Chondrocyte (in vitro differentiated cells): Measurements from ENCODE around the gene TANGO2. TPM values are rescaled to one million over a fixed set of nuclear protein-coding genes. Genes with fewer than 3 reads are reported as not detected.

Experiments
- DNase-seq: peaks from one replicate; pipeline ENCODE4 v3.0.0; 2021; ENCODE audit warnings: mixed read lengths, low spot score
- H3K27ac Mint-ChIP-seq: one replicate; pipeline ENCODE4 v1.8.0; 2021; ENCODE audit warnings: mild to moderate bottlenecking, moderate library complexity, mixed read lengths; ENCODE audit not compliant: unreplicated experiment
- H3K27me3 Mint-ChIP-seq: 2 replicates; pipeline ENCODE4 v1.8.0; 2021; ENCODE audit warnings: low read depth, mixed read lengths
- H3K36me3 Mint-ChIP-seq: 2 replicates; pipeline ENCODE4 v1.8.0; 2021; ENCODE audit warnings: low read depth, mixed read lengths
- H3K4me1 Mint-ChIP-seq: 2 replicates; pipeline ENCODE4 v1.8.0; 2021; ENCODE audit warnings: low read depth, mild to moderate bottlenecking, mixed read lengths
- H3K4me3 Mint-ChIP-seq: one replicate; pipeline ENCODE4 v1.8.0; 2021; ENCODE audit warnings: mild to moderate bottlenecking, moderate library complexity, mixed read lengths; ENCODE audit not compliant: unreplicated experiment
- H3K9me3 Mint-ChIP-seq: 2 replicates; pipeline ENCODE4 v1.8.0; 2021; ENCODE audit warnings: low read depth, mixed read lengths
- total RNA-seq: library from RNA; stranded (reverse); gene quantifications from 3 replicates; pipeline ENCODE4 v1.2.1, GENCODE V29; 2021
- TF ChIP-seq, protein P1 (sequence below): fragments of 200-600 bp; sonication (generic); IDR thresholded peaks from 2 replicates; pipeline ENCODE4 v1.5.0; 2021; ENCODE audit warnings: antibody characterized with exemption, mild to moderate bottlenecking, moderate library complexity

Gene TANGO2
- total RNA-seq, 1 donor from 2014 or later: 30.1 TPM

DNA sequence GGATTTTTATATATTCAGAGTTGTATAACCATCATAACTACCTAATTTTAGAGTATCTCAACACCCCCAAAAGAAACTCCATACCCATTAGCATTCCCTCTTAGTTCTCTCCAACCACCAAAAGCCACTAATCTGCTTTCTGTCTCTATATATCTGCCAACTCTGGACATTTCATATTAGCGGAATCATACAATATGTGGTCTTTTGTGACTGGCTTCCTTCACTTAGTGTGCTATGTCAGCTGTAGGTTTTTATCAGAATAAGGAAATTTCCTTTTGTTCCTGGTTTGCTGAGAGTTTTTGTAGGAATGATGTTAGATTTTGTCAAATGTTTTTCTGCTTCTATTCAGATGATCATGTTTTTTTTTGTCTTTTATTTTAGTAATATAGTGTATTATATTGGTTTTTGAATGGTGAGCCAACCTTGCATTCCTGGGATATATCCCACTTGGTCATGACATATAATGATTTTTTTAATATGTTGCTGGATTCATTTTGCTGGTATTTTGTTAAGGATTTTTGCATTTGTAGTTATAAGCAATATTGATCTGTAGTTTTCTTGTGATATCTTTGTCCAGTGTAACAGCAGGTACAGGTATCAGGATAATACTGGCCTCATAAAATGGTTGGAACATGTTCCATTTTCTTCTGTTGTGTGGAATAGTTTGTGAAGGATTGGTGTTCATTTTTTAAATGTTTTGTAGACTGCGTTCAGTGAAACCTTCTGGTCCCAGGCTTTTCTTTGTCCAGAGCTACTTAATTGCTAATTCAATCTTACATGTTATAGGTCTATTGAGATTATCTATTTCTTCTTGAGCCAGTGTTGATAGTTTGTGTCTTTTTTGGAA is 75.9 kb downstream of the TANGO2 start:
- TF ChIP-seq, protein P1, sequence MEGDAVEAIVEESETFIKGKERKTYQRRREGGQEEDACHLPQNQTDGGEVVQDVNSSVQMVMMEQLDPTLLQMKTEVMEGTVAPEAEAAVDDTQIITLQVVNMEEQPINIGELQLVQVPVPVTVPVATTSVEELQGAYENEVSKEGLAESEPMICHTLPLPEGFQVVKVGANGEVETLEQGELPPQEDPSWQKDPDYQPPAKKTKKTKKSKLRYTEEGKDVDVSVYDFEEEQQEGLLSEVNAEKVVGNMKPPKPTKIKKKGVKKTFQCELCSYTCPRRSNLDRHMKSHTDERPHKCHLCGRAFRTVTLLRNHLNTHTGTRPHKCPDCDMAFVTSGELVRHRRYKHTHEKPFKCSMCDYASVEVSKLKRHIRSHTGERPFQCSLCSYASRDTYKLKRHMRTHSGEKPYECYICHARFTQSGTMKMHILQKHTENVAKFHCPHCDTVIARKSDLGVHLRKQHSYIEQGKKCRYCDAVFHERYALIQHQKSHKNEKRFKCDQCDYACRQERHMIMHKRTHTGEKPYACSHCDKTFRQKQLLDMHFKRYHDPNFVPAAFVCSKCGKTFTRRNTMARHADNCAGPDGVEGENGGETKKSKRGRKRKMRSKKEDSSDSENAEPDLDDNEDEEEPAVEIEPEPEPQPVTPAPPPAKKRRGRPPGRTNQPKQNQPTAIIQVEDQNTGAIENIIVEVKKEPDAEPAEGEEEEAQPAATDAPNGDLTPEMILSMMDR: no peak
- peaks cover 13% of the 10 kb centered on the region for H3K9me3 Mint-ChIP-seq
- H3K27me3 Mint-ChIP-seq: no peaks in the 10 kb centered on the region
- DNase-seq: no peak
- no peak overlapping the region for H3K4me3 Mint-ChIP-seq
- no peaks in the 10 kb centered on the region for H3K4me1 Mint-ChIP-seq
- peaks cover 53% of the 10 kb centered on the region for H3K36me3 Mint-ChIP-seq
- H3K27ac Mint-ChIP-seq: no peak overlapping the region

DNA sequence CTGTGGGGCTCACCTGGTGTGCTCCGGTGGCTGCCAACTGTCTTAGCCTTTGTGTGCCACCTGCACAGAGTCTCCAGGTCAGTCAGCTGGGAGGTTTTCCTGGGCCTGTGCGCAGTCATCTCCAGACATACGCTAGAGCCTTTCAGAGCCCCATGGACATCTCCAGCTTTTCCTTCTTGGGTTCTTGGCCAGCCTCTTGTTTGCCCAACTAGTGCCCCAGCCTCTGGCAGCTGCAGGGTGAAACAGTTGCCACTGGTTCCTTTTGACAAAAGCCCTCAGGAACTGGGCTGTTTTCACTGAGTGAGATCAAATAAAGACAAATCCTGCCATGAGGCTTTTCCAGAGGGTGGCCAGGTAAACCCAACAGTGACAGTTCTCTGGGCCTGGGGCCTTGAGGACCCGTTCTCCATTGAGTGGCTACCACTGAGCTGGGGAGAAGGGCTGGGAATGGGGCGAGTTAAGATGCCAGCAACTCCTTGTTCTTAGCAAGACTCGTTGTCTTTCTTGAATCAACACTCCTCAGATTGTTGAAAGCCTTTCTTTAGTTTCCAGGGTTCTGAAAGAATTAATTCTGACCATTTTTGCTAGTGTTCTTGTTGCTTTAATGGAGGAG is 78.3 kb downstream of the TANGO2 start:
- no peaks in the 10 kb centered on the region for H3K27me3 Mint-ChIP-seq

GRCh38 chr22:20101638-20102037 is 80.7 kb downstream of the TANGO2 start:
- H3K27me3 Mint-ChIP-seq: no peaks in the 10 kb centered on the region
- peaks cover 6% of the 10 kb centered on the region for H3K9me3 Mint-ChIP-seq
- TF ChIP-seq, protein P1: no peak
- no peaks in the 10 kb centered on the region for H3K4me1 Mint-ChIP-seq
- peak; percentile 74 for DNase-seq
- H3K36me3 Mint-ChIP-seq: peaks cover 28% of the 10 kb centered on the region
- no peak overlapping the region for H3K27ac Mint-ChIP-seq
- H3K4me3 Mint-ChIP-seq: no peak overlapping the region

More for the DNA sequence above, 78.3 kb downstream of the TANGO2 start:
- no peak for DNase-seq
- Mint-ChIP-seq H3K4me1 (no peaks in the 10 kb centered on the region), H3K9me3 (peaks cover 13% of the 10 kb centered on the region), H3K36me3 (peaks cover 43% of the 10 kb centered on the region), H3K27ac (no peak overlapping the region), H3K4me3 (no peak overlapping the region)
- TF ChIP-seq, protein P1: no peak

GRCh38 chr22:20102203-20102780 is 81.4 kb downstream of the TANGO2 start:
- peaks cover under 1% of the 10 kb centered on the region for H3K9me3 Mint-ChIP-seq
- TF ChIP-seq, protein P1: no peak
- no peak for DNase-seq
- peaks cover 23% of the 10 kb centered on the region for H3K36me3 Mint-ChIP-seq
- no peaks in the 10 kb centered on the region for H3K4me1 Mint-ChIP-seq
- no peaks in the 10 kb centered on the region for H3K27me3 Mint-ChIP-seq
- peak overlapping the region; percentile 24 for H3K27ac Mint-ChIP-seq
- H3K4me3 Mint-ChIP-seq: no peak overlapping the region

- H3K27ac Mint-ChIP-seq: no peak overlapping the region
- DNase-seq: peak; percentile 65
- no peaks in the 10 kb centered on the region for H3K27me3 Mint-ChIP-seq
- peaks cover 13% of the 10 kb centered on the region for H3K36me3 Mint-ChIP-seq
- no peaks in the 10 kb centered on the region for H3K4me1 Mint-ChIP-seq
- TF ChIP-seq, protein P1: no peak
- no peaks in the 10 kb centered on the region for H3K9me3 Mint-ChIP-seq
- H3K4me3 Mint-ChIP-seq: no peak overlapping the region
Observed at GRCh38 chr22:20105456-20106204, 84.7 kb downstream of the TANGO2 start.
